Measurements from ENCODE around the gene TMEM79. TPM values are rescaled to one million over a fixed set of nuclear protein-coding genes. Genes with fewer than 3 reads are reported as not detected.

TMEM79 gene
- total and polyA plus RNA-seq, 2 experiments from 2014 or later = 1.8 to 3.8 TPM

- H3K36me3 ChIP-seq (ENCODE audit: low read depth) = peaks cover 35% of the 10 kb centered on the region
- in situ Hi-C loops (cut with MboI) = no loop called here
These were observed 21.1 kb downstream of the TMEM79 start for GRCh38 chr1:156305215-156305614.

DNA sequence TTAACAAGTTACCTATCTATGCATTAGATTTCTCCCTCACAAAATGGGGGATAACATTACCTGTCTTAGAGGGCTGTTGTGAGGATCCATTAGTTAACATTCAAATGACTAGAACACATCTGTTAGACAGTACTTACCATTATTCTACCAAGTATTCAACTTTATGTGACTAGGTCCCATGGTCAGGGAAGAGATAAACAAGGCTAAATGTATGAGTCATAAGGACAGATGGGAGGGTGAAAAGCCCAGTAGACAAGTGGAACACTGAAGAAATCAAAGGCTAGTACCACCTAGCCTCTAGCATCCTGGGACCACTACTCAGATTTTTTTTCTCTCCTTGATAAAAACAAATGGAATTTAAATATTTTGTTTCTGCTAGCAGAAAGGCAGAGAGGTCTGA lies 24.0 kb downstream of the TMEM79 start:
- in situ Hi-C loops (cut with MboI) = no loop called here
- no peak overlapping the region for H3K27ac ChIP-seq

More at GRCh38 chr1:156305215-156305614, 21.1 kb downstream of the TMEM79 start:
- peaks cover 28% of the 10 kb centered on the region for H3F3A ChIP-seq (ENCODE audit: insufficient read depth)
- no peaks in the 10 kb centered on the region for H3K9me3 ChIP-seq (ENCODE audit: low read depth)
- H3K9me2 ChIP-seq (ENCODE audit: insufficient read depth) = no peaks in the 10 kb centered on the region
- H3K27ac ChIP-seq = no peak overlapping the region
- no peaks in the 10 kb centered on the region for H3K4me1 ChIP-seq (ENCODE audit: insufficient read depth)
- no peak for TF ChIP-seq EZH2 (IDR thresholded peaks at IDR 0.05; ENCODE audit: insufficient read depth, poor library complexity, severe bottlenecking)
- no peak for TF ChIP-seq EZH2phosphoT487 (IDR thresholded peaks at IDR 0.05; ENCODE audit: insufficient read depth, low read depth)
- no peak overlapping the region for H3K4me3 ChIP-seq
- 85 to 87% methylated on average over 2 of the region's 2 CpGs for WGBS, 2 experiments (ENCODE audit: low coverage in 1 of 2, low lambda C conversion rate in 2 of 2, missing lambda C conversion rate in 2 of 2)
- no peaks in the 10 kb centered on the region for H4K20me1 ChIP-seq (ENCODE audit: insufficient read depth)
- no peaks in the 10 kb centered on the region for H3K79me2 ChIP-seq (ENCODE audit: insufficient read depth)
- H3K9ac ChIP-seq = no peak overlapping the region
- no peak overlapping the region for H2AFZ ChIP-seq
- no peaks in the 10 kb centered on the region for H3K27me3 ChIP-seq (replicated peaks; ENCODE audit: insufficient read depth)
- no peak overlapping the region for H3K4me2 ChIP-seq (ENCODE audit: unreplicated experiment)
- DNase-seq = no peak

GRCh38 chr1:156310962-156311361 lies 26.8 kb downstream of the TMEM79 start:
- Histone ChIP-seq H3K27me3 (replicated peaks; ENCODE audit: insufficient read depth) (no peaks in the 10 kb centered on the region), H3K4me2 (ENCODE audit: unreplicated experiment) (no peak overlapping the region), H3K36me3 (ENCODE audit: low read depth) (peaks cover 79% of the 10 kb centered on the region), H3F3A (ENCODE audit: insufficient read depth) (peaks cover 50% of the 10 kb centered on the region), H3K27ac (peak overlapping the region; percentile 24), H3K9me3 (ENCODE audit: low read depth) (no peaks in the 10 kb centered on the region), H4K20me1 (ENCODE audit: insufficient read depth) (no peaks in the 10 kb centered on the region), H3K9me2 (ENCODE audit: insufficient read depth) (no peaks in the 10 kb centered on the region), H3K79me2 (ENCODE audit: insufficient read depth) (0 out of 2 replicates have a peak, but pooled peaks cover 6% of the 10 kb centered on the region), H3K4me3 (no peak overlapping the region), H3K4me1 (ENCODE audit: insufficient read depth) (peaks cover 8% of the 10 kb centered on the region; the same call in 1 of the 2 replicates), H3K9ac (no peak overlapping the region), H2AFZ (no peak overlapping the region)
- WGBS, 2 experiments (ENCODE audit: low coverage in 1 of 2, low lambda C conversion rate in 2 of 2, missing lambda C conversion rate in 2 of 2) = 68 to 71% methylated on average over 6 of the region's 6 CpGs
- in situ Hi-C loops (cut with MboI) = no loop called here
- TF ChIP-seq EZH2 (IDR thresholded peaks at IDR 0.05; ENCODE audit: insufficient read depth, poor library complexity, severe bottlenecking) = no peak
- TF ChIP-seq EZH2phosphoT487 (IDR thresholded peaks at IDR 0.05; ENCODE audit: insufficient read depth, low read depth) = no peak
- peak; percentile 60 for DNase-seq

More for the DNA sequence above, 24.0 kb downstream of the TMEM79 start:
- Histone ChIP-seq H4K20me1 (ENCODE audit: insufficient read depth) (no peaks in the 10 kb centered on the region), H3K9me2 (ENCODE audit: insufficient read depth) (no peaks in the 10 kb centered on the region), H3K4me3 (no peak overlapping the region), H3K27me3 (replicated peaks; ENCODE audit: insufficient read depth) (no peaks in the 10 kb centered on the region), H3K9me3 (ENCODE audit: low read depth) (no peaks in the 10 kb centered on the region), H3F3A (ENCODE audit: insufficient read depth) (peaks cover 50% of the 10 kb centered on the region), H3K9ac (no peak overlapping the region), H3K79me2 (ENCODE audit: insufficient read depth) (0 out of 2 replicates have a peak, but pooled peaks cover 5% of the 10 kb centered on the region), H3K4me1 (ENCODE audit: insufficient read depth) (peaks cover 8% of the 10 kb centered on the region; the same call in 1 of the 2 replicates), H2AFZ (no peak overlapping the region), H3K36me3 (ENCODE audit: low read depth) (peaks cover 63% of the 10 kb centered on the region), H3K4me2 (ENCODE audit: unreplicated experiment) (no peak overlapping the region)
- no peak for TF ChIP-seq EZH2phosphoT487 (IDR thresholded peaks at IDR 0.05; ENCODE audit: insufficient read depth, low read depth)
- no peak for TF ChIP-seq EZH2 (IDR thresholded peaks at IDR 0.05; ENCODE audit: insufficient read depth, poor library complexity, severe bottlenecking)
- DNase-seq = peak; percentile 60

- no peaks in the 10 kb centered on the region for H3K4me1 ChIP-seq (ENCODE audit: insufficient read depth)
- H3K36me3 ChIP-seq (ENCODE audit: low read depth) = peaks cover 84% of the 10 kb centered on the region
- H3K9me2 ChIP-seq (ENCODE audit: insufficient read depth) = no peaks in the 10 kb centered on the region
- 92 to 93% methylated on average over 7 of the region's 7 CpGs for WGBS, 2 experiments (ENCODE audit: low coverage in 1 of 2, low lambda C conversion rate in 2 of 2, missing lambda C conversion rate in 2 of 2)
- no peak overlapping the region for H3K27ac ChIP-seq
- in situ Hi-C loops (cut with MboI) = no loop called here
- no peaks in the 10 kb centered on the region for H3K27me3 ChIP-seq (replicated peaks; ENCODE audit: insufficient read depth)
- DNase-seq = no peak
- no peak overlapping the region for H3K4me3 ChIP-seq
- H2AFZ ChIP-seq = no peak overlapping the region
- peaks cover 47% of the 10 kb centered on the region for H3K79me2 ChIP-seq (ENCODE audit: insufficient read depth)
- H3F3A ChIP-seq (ENCODE audit: insufficient read depth) = peaks cover 47% of the 10 kb centered on the region
- TF ChIP-seq EZH2 (IDR thresholded peaks at IDR 0.05; ENCODE audit: insufficient read depth, poor library complexity, severe bottlenecking) = no peak
- no peak for TF ChIP-seq EZH2phosphoT487 (IDR thresholded peaks at IDR 0.05; ENCODE audit: insufficient read depth, low read depth)
- H3K4me2 ChIP-seq (ENCODE audit: unreplicated experiment) = no peak overlapping the region
- no peak overlapping the region for H3K9ac ChIP-seq
- no peaks in the 10 kb centered on the region for H4K20me1 ChIP-seq (ENCODE audit: insufficient read depth)
- no peaks in the 10 kb centered on the region for H3K9me3 ChIP-seq (ENCODE audit: low read depth)
These were observed 32.8 kb downstream of the TMEM79 start for GRCh38 chr1:156316909-156317308.

DNA sequence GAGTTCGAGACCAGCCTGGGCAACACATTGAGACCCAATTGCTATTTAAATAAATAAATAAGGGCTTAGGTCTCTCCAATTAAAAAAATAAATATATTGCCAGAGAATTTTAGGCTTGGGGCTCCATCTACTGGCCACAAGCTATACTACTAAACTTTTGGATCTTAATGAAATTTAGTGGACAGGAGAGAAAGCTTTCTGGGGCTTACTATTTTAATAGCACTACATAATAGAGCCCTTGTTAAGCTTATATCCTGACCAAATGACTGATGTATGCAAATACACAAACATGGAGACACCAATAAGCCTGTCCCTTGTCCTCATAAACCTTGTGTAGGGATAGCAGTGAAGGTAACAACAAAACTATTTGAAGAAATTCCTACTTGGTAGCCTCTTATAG lies 35.5 kb downstream of the TMEM79 start:
- peak; percentile 49 for DNase-seq
- TF ChIP-seq EZH2phosphoT487 (IDR thresholded peaks at IDR 0.05; ENCODE audit: insufficient read depth, low read depth) (no peak), EZH2 (IDR thresholded peaks at IDR 0.05; ENCODE audit: insufficient read depth, poor library complexity, severe bottlenecking) (no peak)
- Histone ChIP-seq H3K4me2 (ENCODE audit: unreplicated experiment) (no peak overlapping the region), H3K36me3 (ENCODE audit: low read depth) (peaks cover 82% of the 10 kb centered on the region), H3K27ac (no peak overlapping the region), H3K27me3 (replicated peaks; ENCODE audit: insufficient read depth) (no peaks in the 10 kb centered on the region), H4K20me1 (ENCODE audit: insufficient read depth) (no peaks in the 10 kb centered on the region), H3K9me2 (ENCODE audit: insufficient read depth) (no peaks in the 10 kb centered on the region), H3K79me2 (ENCODE audit: insufficient read depth) (peaks cover 52% of the 10 kb centered on the region), H3K9me3 (ENCODE audit: low read depth) (no peaks in the 10 kb centered on the region), H3F3A (ENCODE audit: insufficient read depth) (peaks cover 39% of the 10 kb centered on the region), H3K4me3 (no peak overlapping the region), H3K9ac (no peak overlapping the region), H3K4me1 (ENCODE audit: insufficient read depth) (no peaks in the 10 kb centered on the region), H2AFZ (no peak overlapping the region)
- in situ Hi-C loops (cut with MboI) = no loop called here
- 73 to 74% methylated on average over 1 of the region's 1 CpG for WGBS, 2 experiments (ENCODE audit: low coverage in 1 of 2, low lambda C conversion rate in 2 of 2, missing lambda C conversion rate in 2 of 2)
